SU-DHL-6 (cell line): Measurements from ENCODE around the gene EID2B.

Source experiments
- H2AFZ ChIP-seq: fragments of 200-600 bp; sonication (generic); 2 replicates; pipeline ENCODE4 v1.6.1; 2014; ENCODE audit warnings: low read depth, mild to moderate bottlenecking, moderate library complexity, mixed read lengths, antibody characterized with exemption, low read length; ENCODE audit not compliant: severe bottlenecking
- H3F3A ChIP-seq: fragments of 200-600 bp; shearing (Covaris generic); 2 replicates; pipeline ENCODE4 v1.6.0; 2016; ENCODE audit warnings: antibody characterized with exemption, mild to moderate bottlenecking; ENCODE audit not compliant: insufficient read depth
- H3K27ac ChIP-seq: fragments of 200-600 bp; sonication (generic); 2 replicates; pipeline ENCODE4 v1.5.1; 2016; ENCODE audit warnings: low read depth, mild to moderate bottlenecking, low read length, moderate library complexity, mixed read lengths
- H3K27me3 ChIP-seq: fragments of 200-600 bp; sonication (generic), shearing (Covaris generic); 2 replicates; pipeline ENCODE4 v1.6.0; 2014; ENCODE audit warnings: mild to moderate bottlenecking, low read length
- H3K36me3 ChIP-seq: fragments of 200-600 bp; sonication (generic); 2 replicates; pipeline ENCODE4 v1.6.1; 2014; ENCODE audit warnings: mild to moderate bottlenecking, low read length, mixed read lengths
- H3K4me2 ChIP-seq: fragments of 300-600, 200-600 bp; shearing (Covaris generic), sonication (generic); 2 replicates; pipeline ENCODE4 v1.6.0; 2014; ENCODE audit warnings: low read length, low read depth, mild to moderate bottlenecking; ENCODE audit not compliant: poor library complexity, severe bottlenecking
- H3K4me3 ChIP-seq: fragments of 200-600 bp; sonication (generic); 2 replicates; pipeline ENCODE4 v1.5.1; 2014; ENCODE audit warnings: antibody characterized with exemption, low read length, mild to moderate bottlenecking, mixed read lengths; ENCODE audit not compliant: insufficient read depth, poor library complexity, severe bottlenecking
- H3K79me2 ChIP-seq: fragments of 200-600 bp; sonication (generic); 2 replicates; pipeline ENCODE4 v1.6.1; 2014; ENCODE audit warnings: mild to moderate bottlenecking, low read length, moderate library complexity; ENCODE audit not compliant: insufficient read depth
- H3K9ac ChIP-seq: fragments of 200-600 bp; sonication (generic); 2 replicates; pipeline ENCODE4 v1.7.0; 2014; ENCODE audit warnings: mild to moderate bottlenecking, low read length
- H3K9me2 ChIP-seq: fragments of 200-600 bp; sonication (generic); replicated peaks from 2 replicates; pipeline ENCODE4 v1.6.1; 2014; ENCODE audit warnings: low read length; ENCODE audit not compliant: insufficient read depth
- H3K9me3 ChIP-seq: fragments of 200-600 bp; sonication (generic); 2 replicates; pipeline ENCODE4 v1.6.1; 2014; ENCODE audit warnings: low read length, mixed read lengths; ENCODE audit not compliant: insufficient read depth
- H4K20me1 ChIP-seq: fragments of 200-600 bp; sonication (generic); 2 replicates; pipeline ENCODE4 v1.6.1; 2014; ENCODE audit warnings: low read depth, mild to moderate bottlenecking, antibody characterized with exemption, low read length, moderate library complexity, mixed read lengths
- EZH2phosphoT487 ChIP-seq: fragments of 200-600 bp; sonication (generic), shearing (Covaris generic); conservative IDR thresholded peaks from 2 replicates; pipeline ENCODE4 v1.6.1; 2018; ENCODE audit warnings: mild to moderate bottlenecking, antibody characterized with exemption, low read length, moderate library complexity, mixed read lengths
- TF ChIP-seq, protein P1 (sequence below): fragments of 200-600 bp; sonication (generic); IDR thresholded peaks from one replicate; pipeline ENCODE4 v1.5.1; 2017; ENCODE audit warnings: antibody characterized with exemption, mild to moderate bottlenecking, low read length, moderate library complexity; ENCODE audit not compliant: insufficient read depth, poor library complexity, severe bottlenecking

The EID2B gene

DNA sequence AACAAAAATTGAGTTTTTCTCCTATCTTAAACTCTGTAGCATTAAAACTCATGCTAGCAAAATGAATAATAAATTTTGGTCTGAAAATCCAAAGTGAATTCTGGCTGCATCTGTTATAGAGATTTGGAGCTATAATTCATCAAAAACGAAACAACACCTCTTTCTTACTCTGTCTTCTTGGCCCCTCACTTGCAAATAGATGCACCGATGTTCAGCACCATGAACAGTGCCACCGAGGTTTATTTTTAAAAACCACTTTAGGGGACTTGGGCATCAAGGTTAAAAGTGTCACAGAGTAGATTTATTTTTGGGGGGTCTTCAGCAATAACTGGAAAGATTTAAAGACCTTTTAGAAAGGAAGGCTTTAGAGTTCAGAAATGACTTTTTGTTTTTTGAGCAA, 33.4 kb upstream of the EID2B start:
- H3K4me3 ChIP-seq, result no peak overlapping the region
- no peaks in the 10 kb centered on the region for H3K27me3 ChIP-seq
- TF ChIP-seq, protein P1, sequence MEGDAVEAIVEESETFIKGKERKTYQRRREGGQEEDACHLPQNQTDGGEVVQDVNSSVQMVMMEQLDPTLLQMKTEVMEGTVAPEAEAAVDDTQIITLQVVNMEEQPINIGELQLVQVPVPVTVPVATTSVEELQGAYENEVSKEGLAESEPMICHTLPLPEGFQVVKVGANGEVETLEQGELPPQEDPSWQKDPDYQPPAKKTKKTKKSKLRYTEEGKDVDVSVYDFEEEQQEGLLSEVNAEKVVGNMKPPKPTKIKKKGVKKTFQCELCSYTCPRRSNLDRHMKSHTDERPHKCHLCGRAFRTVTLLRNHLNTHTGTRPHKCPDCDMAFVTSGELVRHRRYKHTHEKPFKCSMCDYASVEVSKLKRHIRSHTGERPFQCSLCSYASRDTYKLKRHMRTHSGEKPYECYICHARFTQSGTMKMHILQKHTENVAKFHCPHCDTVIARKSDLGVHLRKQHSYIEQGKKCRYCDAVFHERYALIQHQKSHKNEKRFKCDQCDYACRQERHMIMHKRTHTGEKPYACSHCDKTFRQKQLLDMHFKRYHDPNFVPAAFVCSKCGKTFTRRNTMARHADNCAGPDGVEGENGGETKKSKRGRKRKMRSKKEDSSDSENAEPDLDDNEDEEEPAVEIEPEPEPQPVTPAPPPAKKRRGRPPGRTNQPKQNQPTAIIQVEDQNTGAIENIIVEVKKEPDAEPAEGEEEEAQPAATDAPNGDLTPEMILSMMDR, result no peak
- TF ChIP-seq EZH2phosphoT487, result no peak

DNA sequence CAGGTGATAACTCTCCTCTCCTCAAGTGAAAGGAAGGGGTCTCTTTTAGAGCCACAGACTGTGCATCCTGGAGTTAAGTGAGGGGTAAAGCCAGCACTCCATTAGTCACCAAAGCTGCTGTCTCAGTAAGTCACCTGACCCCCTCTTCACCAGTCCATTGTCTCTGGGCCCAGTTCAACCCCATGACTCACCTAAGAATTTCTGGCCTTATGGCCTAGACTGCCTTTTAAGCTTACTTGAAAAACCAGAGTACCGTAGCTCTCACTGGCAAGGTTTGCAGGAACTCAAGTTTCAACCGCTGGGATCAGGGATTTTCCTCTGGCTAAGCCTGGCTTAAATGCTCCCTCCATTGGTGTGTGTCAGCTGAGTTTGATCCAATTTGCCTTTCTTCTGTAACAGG, 30.8 kb upstream of the EID2B start:
- Histone ChIP-seq H3K27ac (no peak overlapping the region), H3F3A (no peaks in the 10 kb centered on the region), H2AFZ (no peak overlapping the region), H3K79me2 (no peaks in the 10 kb centered on the region), H3K4me3 (no peak overlapping the region), H3K4me2 (no peak overlapping the region), H3K9ac (no peak overlapping the region), H3K27me3 (no peaks in the 10 kb centered on the region), H3K36me3 (no peaks in the 10 kb centered on the region), H3K9me3 (no peaks in the 10 kb centered on the region), H3K9me2 (no peaks in the 10 kb centered on the region), H4K20me1 (no peaks in the 10 kb centered on the region)
- TF ChIP-seq, protein P1, result no peak
- TF ChIP-seq EZH2phosphoT487, result no peak

More for the DNA sequence above, 33.4 kb upstream of the EID2B start:
- H2AFZ ChIP-seq, result no peak overlapping the region
- H3F3A ChIP-seq, result no peaks in the 10 kb centered on the region
- no peaks in the 10 kb centered on the region for H3K9me2 ChIP-seq
- H3K9ac ChIP-seq, result no peak overlapping the region
- H3K79me2 ChIP-seq, result no peaks in the 10 kb centered on the region
- no peaks in the 10 kb centered on the region for H4K20me1 ChIP-seq
- no peak overlapping the region for H3K27ac ChIP-seq
- H3K36me3 ChIP-seq, result no peaks in the 10 kb centered on the region
- no peaks in the 10 kb centered on the region for H3K9me3 ChIP-seq
- no peak overlapping the region for H3K4me2 ChIP-seq

DNA sequence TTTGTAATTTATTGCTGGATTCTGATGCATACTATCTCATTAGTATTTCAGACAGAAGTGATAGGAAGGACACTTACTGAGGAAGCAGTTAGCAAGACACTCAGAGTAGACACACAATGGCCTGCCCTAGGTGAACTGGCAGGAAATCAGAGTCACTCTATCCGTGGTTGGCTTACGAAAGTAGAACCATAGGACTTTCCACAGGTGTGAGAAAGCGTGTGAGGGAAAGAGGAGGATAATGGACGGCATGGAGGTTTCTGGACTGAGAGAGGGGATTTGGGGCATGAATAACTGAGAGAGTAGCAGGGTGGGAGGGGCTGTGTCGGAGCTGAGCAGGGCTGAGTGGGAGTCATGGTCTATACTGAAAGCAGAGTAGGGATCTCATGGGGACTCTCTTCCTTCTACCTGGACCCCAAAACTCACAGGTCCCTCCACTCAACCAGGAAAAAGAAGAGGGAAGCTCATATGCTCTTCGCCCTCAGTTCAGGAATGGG, 26.0 kb upstream of the EID2B start:
- Histone ChIP-seq H2AFZ (no peak overlapping the region), H3K79me2 (no peaks in the 10 kb centered on the region), H3K27ac (no peak overlapping the region), H3K9me2 (no peaks in the 10 kb centered on the region), H3K27me3 (no peaks in the 10 kb centered on the region), H3K4me2 (peak overlapping the region; percentile 44), H3F3A (no peaks in the 10 kb centered on the region), H3K9me3 (no peaks in the 10 kb centered on the region), H3K9ac (no peak overlapping the region), H4K20me1 (no peaks in the 10 kb centered on the region), H3K36me3 (no peaks in the 10 kb centered on the region), H3K4me3 (no peak overlapping the region)
- TF ChIP-seq, protein P1, result no peak
- TF ChIP-seq EZH2phosphoT487, result no peak
